GM21515 (cell line): ENCODE results near the gene RSPH10B.
"Not testable (repeated sequence)": the region's sequence is repeated elsewhere in the genome, so short reads cannot be mapped to it uniquely, and the experiment has no call there.

Experiments
- ATAC-seq: cut with Tn5 transposase; IDR thresholded peaks from one replicate; pipeline ENCODE4 v1.9.1; 2021; ENCODE audit not compliant: unreplicated experiment

The RSPH10B gene

DNA sequence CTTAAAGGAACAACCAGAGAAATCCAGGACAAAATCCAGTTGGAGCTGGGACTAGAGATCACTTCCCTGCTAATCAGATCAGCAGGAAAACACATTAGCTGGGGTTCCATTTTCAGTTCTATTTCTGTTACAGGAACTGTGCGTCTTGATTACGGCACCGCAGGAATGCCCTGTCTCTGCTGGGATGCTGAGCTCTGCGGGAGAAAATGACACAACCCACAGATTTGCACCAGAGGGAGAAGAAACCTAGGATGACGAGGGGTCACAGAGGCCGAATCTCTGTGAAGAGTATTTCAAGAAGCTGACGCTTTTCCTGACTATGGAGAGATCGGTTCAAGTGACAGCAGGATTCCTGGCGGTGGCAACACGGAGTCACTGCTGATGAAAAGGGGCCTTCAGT, 40.2 kb downstream of the RSPH10B start:
- not testable (repeated sequence) for ATAC-seq

DNA sequence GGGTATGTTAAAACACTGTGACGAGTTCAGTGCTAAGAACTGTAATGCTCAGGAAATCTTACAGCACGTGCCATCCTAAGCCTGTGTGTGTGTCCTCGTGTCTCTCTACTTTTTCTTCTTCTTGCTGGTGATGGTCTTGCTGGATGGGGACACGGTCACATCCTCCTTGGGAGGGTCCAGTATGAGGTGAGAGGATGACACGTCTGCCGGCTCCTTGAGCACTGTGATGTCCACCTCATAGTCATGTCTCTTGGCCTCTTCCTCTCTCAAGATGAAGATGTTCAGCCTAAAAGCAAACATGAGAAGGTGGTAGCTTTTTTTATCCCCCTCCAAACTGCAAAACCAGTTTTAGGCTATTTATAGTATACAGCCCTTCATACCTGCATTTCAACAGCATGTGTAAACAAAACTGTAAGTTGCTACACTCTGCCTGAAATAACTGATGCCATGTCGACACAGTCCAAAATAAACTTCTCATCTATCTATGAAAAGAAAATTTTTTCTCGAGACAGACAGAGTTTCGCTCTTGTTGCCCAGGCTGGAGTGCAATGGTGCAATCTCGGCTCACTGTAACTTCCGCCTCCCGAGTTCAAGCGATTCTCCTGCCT, 44.1 kb downstream of the RSPH10B start:
- ATAC-seq, result not testable (repeated sequence)

DNA sequence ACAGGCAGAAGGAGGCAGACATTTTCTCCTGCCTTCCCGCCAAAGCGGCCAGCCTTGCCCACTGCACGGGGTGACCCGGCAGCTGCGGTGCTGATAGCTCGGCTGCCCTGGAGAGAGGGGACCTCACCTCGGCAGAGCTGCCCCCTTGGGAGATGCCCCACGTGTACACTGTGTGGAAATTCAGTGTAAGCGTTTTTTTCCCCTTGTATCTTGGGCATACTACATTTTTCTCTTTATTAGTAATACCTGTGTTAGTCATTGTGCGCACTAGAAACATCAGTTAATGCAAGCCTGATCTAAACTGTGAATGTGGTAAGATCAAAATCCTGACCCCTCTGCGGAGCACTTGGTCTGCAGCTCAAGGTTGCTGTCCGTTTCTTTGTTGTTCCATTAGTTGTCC, 45.9 kb downstream of the RSPH10B start:
- ATAC-seq, result not testable (repeated sequence)

DNA sequence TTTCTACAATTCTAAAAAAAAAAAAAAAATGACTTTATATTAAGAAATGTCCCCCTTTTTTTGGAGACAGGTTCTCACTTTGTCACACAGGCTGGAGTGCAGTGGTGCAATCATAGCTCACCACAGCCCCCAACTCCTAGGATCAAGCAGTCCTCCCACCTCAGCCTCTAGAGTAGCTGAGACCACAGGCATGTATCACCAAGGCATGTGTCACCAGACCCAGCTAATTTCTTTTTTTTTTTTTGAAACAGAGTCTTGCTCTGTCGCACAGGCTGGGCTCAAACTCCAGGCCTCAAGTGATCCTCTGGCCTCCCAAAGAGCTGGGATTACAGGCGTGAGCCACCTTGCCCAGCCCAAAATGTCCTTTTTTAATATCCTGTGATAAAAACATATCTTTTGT, 46.3 kb downstream of the RSPH10B start:
- ATAC-seq, result not testable (repeated sequence)

DNA sequence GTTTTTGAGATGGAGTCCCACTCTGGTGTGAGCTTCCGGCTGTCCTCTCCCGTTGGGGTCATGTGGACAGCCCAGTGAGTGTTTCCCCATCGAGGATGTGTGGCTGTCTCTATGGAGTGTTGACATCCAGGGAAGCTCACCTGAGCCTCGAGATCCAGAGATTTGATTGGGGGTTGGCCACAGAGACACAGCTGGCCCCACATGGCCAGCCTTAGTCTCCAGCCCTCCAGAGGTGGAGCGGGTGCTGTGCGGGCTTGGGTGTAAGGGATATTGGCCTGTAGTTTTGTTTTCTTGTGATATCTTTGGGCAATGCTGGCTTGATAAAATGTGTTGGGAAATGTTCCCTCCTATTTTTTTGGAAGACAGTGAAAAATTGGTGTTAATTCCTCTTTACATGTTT, 54.0 kb downstream of the RSPH10B start:
- not testable (repeated sequence) for ATAC-seq

DNA sequence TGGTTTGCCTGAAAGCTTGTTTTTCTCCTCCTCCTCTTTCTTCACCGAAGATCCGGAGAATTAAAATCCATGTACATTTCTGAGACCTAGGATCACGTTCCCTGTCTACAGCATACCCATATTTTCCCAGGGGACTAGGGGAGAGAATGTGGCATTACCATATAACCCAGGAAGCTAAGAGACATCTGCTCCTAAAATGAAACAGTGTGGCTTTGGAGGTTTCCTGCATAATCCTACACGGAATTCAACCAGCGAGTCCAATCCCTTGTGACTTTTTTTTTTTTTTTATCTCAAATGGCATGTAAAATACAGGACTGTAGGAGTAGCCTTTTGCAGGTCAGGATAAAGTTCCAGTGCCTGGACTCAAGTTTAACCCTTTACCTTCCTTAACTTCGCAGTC, 61.7 kb downstream of the RSPH10B start:
- not testable (repeated sequence) for ATAC-seq

DNA sequence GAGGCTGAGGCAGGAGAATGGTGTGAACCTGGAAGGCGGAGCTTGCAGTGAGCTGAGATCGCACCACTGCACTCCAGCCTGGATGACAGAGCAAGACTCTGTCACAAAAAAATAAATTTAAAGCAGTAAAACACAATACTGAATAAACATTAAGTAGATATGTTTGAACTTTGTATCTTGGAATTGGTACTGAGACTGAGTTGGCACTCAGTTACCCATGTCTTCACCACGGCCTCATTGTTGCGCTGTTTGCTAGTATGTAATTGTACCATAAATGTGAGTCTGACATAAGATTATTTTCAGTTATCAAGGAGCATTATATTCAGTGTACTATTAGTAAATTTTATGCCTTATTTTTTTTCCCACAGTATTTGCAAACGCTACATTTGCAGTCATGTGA, 65.8 kb downstream of the RSPH10B start:
- not testable (repeated sequence) for ATAC-seq

DNA sequence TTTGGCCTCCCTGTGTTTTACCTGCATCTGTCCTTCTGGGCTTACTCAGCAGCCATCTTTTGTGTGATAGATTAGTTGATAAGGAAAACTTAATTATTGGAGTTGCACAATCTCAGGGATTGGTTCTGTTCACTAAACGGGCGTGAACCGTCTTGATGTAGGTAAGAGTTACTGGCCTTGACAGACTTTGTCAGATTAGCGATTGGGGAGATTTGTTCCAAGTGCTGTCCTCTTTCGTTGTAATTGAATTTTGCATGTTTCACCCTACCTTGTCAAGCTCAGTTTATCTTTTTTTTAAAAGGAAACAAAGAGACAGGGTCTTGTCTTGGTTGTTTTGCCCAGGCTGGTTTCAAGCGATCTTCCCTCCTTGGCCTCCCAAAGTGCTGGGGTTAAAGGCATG, 67.5 kb downstream of the RSPH10B start:
- not testable (repeated sequence) for ATAC-seq

DNA sequence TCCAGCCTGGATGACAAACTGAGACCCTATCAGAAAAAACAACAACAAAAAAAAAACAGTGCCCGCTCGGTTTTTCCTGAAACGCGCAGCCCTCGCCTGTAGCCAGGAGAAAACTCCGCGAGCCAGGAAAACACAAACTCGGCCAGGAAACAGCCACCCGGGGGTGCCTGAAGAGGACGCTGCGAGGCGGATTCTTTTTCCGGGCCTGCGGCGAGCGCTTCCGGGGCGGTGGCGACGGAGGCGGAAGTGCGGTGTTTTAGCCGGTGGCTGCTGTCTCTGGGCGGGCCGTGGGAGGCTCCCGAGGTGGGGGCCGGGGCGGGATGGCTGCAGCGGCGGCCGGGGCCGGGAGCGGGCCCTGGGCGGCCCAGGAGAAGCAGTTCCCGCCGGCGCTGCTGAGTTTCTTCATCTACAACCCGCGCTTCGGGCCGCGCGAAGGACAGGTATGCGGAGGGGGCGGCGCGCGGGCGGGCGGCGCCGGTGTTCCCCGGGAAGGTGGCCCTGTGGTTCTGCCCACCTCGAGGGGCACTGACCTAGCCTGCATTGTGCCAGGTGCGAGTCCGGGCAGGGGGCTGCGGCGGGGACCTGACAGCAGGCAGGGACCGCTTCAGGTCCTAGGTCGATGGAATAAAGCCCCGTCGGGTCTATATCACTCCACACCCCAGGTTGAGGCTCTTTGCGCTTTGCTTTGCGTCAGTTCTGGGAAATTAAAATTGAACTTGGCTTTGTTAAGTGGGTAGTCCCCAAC, 71.8 kb downstream of the RSPH10B start, which contains the start of gene CCZ1:
CCZ1 (plus strand) TSS at position 254 of the 745 bp plus-strand sequence; CDS start at position 321, 67 bp downstream.
- peak; percentile 88 for ATAC-seq

DNA sequence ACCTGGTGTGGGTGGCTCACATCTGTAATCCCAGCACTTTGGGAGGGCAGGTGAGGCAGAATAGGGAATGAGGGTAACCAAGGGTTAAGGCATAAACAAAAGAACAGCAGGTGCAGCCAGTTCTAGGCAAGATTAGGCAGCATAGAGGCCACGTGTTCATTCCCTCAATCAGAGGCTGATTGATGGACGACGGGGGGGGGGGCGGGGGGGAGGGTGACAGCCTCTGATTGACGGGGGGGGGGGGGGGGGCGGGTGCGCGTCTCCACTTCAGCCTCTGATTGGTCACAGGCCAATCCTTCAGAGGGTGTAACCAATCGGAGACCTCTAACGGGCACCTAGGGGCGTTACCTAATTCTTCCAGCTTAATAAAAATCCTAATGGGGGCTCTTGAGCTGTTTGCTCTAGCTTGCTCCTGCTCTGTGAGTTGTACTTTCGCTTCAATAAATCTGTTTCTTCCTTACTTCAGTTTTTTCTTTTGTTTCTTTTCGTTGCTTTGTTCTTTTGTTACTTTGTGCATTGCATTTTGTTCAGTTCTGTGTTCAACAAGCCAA, 73.0 kb downstream of the RSPH10B start:
- not testable (repeated sequence) for ATAC-seq

DNA sequence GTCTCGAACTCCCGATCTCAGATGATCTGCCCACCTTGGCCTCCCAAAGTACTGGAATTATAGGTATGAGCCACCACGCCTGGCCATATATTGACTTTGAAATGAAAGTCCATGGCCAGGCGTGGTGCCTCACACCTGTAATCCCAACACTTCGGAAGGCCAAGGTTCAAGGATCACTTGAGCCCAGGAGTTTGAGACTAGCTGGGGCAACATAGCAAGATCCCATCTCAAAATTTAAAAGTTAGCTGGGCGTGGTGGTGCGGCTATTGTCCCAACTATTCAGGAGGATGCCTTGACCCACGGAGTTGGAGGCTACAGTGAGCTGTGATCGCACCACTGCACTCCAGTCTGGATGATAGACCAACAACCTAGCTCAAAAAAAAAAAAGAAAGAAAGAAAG, 78.0 kb downstream of the RSPH10B start:
- no peak for ATAC-seq

DNA sequence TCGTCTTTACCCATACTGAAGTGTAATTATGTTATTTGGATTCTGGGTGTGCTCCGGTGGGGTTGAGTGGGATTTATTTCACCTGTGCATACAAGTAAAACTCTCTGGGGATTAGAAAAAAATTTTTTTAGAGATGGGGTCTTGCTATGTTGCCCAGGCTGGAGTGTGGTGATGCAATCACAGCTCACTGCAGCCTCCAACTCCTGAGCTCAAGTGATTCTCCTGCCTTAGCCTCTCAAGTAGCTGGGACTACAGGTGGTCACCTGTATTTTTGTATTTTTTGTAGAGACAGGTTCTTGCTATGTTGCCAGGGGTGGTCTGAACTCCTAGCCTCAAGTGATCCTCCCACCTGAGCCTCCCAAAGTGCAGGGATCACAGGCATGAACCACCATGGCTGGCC, 80.2 kb downstream of the RSPH10B start:
- ATAC-seq, result not testable (repeated sequence)

DNA sequence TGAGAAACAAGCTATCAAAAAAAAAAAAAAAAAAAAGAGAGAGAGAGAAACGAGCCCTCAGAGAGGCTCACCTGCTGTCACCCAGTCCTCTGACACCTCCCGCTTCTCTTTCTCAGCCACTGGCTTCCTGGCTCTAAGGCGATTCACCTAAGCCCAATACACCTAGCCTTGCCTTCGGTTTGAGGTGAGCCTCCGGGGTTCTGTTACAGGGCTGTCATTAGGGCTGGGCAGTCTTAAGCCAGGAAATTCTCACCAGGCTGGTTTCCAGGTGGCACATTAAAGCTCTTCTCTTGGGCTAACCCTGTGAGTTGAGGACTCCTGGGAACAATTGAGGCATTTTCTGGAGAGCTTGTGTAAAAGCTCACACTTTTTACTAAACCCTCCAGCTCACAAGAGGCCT, 82.5 kb downstream of the RSPH10B start:
- not testable (repeated sequence) for ATAC-seq

DNA sequence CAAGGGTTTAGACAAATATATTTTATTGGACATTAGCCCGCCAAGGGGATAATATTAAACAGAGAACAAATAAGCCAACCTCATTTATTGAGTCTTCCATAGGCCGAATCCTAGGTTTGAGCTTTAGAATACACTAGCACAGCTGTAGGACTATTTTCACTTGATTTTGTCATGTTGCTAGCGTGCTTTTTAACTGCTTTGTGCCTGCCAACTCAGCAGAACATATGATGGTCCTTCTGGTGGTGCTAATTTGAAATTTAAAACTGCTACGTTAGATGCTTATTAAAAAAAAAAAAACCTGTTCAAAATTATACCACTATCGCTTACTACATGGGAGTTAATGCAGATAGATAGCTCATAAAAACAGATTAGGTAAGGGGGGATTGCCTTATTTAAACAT, 86.1 kb downstream of the RSPH10B start:
- ATAC-seq, result not testable (repeated sequence)

DNA sequence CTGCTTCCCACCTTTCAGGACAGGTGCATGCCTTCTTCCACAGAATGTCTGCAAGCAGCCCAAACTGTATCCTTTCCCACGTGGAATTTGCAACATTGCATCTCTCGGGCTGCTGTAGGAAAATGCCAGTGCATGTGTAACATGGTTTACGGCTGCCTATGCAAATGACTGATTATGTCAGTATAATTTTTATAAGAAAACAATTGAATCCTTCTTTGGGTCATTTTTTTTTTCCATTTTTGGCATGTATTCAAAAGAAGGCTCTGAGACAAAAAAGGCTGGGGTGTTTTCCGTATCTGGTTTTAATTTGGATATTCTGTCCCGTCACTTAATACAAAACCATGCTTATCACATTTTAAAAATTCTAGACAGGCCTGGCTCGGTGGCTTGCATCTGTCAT, 90.4 kb downstream of the RSPH10B start:
- ATAC-seq, result not testable (repeated sequence)

DNA sequence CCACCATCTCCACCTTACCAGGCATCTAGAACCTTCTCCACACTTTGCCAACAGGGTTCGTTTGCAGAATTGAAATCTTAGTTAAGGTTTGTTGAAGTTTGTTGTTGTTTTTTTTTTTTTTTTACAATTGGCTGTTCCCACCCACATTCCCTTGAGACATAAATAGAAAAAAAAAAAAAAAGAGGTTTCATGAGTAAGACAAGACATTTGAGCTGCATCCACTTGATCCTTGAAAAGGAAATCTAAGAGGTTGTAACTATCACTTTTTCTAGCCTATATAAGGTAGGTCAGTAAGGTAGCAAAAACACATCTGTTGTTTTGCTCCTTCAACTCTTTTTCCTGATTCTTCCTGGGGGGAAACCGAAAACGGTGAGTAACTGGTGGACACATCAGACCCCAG, 90.9 kb downstream of the RSPH10B start:
- not testable (repeated sequence) for ATAC-seq
